Mesothelial cell of epicardium (in vitro differentiated cells): Measurements from ENCODE around the gene ADAMTS10. TPM values are rescaled to one million over a fixed set of nuclear protein-coding genes. Genes with fewer than 3 reads are reported as not detected.

ENCODE experiments used
- DNase-seq, 2 experiments: peaks; one replicate each; pipeline ENCODE4 v3.0.0; 2021; ENCODE audit warnings: low spot score in 2 of 2; ENCODE audit not compliant: unreplicated experiment in 2 of 2
- H3K27ac Mint-ChIP-seq: 2 replicates; pipeline ENCODE4 v1.8.0; 2021; ENCODE audit warnings: mixed read lengths
- H3K27me3 Mint-ChIP-seq: 2 replicates; pipeline ENCODE4 v1.8.0; 2021; ENCODE audit warnings: low read depth, mixed read lengths
- H3K36me3 Mint-ChIP-seq: 2 replicates; pipeline ENCODE4 v1.8.0; 2021; ENCODE audit warnings: mixed read lengths
- H3K4me1 Mint-ChIP-seq: 2 replicates; pipeline ENCODE4 v1.8.0; 2021; ENCODE audit warnings: mixed read lengths
- H3K4me3 Mint-ChIP-seq: 2 replicates; pipeline ENCODE4 v1.8.0; 2021; ENCODE audit warnings: mild to moderate bottlenecking, moderate library complexity, mixed read lengths
- H3K9me3 Mint-ChIP-seq: 2 replicates; pipeline ENCODE4 v1.8.0; 2021; ENCODE audit warnings: mixed read lengths
- total RNA-seq: library from RNA; stranded (reverse); gene quantifications from 3 replicates; pipeline ENCODE4 v1.2.1, GENCODE V29; 2021
- TF ChIP-seq, protein P1 (sequence below): fragments of 200-600 bp; sonication (generic); IDR thresholded peaks from one replicate; pipeline ENCODE4 v1.5.0; 2021; ENCODE audit warnings: antibody characterized with exemption; ENCODE audit not compliant: unreplicated experiment

The ADAMTS10 gene
- total RNA-seq, 1 donor from 2014 or later: 182 TPM

DNA sequence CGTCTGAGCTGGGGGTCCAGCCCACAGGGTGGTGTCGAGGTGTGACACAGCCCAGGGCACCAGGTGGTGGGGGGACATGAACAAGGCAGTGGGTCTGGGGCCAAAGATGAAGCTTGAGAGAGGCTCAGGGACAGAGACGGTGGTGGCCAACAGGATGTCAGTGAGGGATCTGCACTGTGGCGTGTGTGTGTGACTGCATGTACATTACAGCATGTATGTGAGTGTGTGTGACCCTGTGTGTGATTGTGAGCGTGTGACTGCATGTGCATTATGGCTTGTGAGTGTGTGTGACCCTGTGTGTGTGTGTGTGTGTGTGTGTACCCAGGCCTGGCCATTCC is 1.6 kb downstream of the ADAMTS10 start:
- Mint-ChIP-seq H3K36me3 (peaks cover 29% of the 10 kb centered on the region), H3K4me3 (peak overlapping the region; percentile 94), H3K27ac (peak overlapping the region; percentile 76), H3K4me1 (peaks cover 32% of the 10 kb centered on the region), H3K27me3 (no peaks in the 10 kb centered on the region), H3K9me3 (no peaks in the 10 kb centered on the region)
- no peak for DNase-seq
- TF ChIP-seq, protein P1, sequence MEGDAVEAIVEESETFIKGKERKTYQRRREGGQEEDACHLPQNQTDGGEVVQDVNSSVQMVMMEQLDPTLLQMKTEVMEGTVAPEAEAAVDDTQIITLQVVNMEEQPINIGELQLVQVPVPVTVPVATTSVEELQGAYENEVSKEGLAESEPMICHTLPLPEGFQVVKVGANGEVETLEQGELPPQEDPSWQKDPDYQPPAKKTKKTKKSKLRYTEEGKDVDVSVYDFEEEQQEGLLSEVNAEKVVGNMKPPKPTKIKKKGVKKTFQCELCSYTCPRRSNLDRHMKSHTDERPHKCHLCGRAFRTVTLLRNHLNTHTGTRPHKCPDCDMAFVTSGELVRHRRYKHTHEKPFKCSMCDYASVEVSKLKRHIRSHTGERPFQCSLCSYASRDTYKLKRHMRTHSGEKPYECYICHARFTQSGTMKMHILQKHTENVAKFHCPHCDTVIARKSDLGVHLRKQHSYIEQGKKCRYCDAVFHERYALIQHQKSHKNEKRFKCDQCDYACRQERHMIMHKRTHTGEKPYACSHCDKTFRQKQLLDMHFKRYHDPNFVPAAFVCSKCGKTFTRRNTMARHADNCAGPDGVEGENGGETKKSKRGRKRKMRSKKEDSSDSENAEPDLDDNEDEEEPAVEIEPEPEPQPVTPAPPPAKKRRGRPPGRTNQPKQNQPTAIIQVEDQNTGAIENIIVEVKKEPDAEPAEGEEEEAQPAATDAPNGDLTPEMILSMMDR: no peak

- Mint-ChIP-seq H3K27ac (peak overlapping the region; percentile 68), H3K4me1 (peaks cover 32% of the 10 kb centered on the region), H3K36me3 (peaks cover 41% of the 10 kb centered on the region), H3K27me3 (no peaks in the 10 kb centered on the region), H3K9me3 (peaks cover 4% of the 10 kb centered on the region), H3K4me3 (peak overlapping the region; percentile 22)
- TF ChIP-seq, protein P1: no peak
- no peak for DNase-seq
These were observed 3.1 kb downstream of the ADAMTS10 start for GRCh38 chr19:8607386-8607785.

GRCh38 chr19:8605514-8605913 is 5.0 kb downstream of the ADAMTS10 start:
- Mint-ChIP-seq H3K27me3 (no peaks in the 10 kb centered on the region), H3K4me3 (no peak overlapping the region), H3K27ac (no peak overlapping the region), H3K36me3 (peaks cover 52% of the 10 kb centered on the region), H3K9me3 (peaks cover 7% of the 10 kb centered on the region), H3K4me1 (peaks cover 28% of the 10 kb centered on the region)
- TF ChIP-seq, protein P1: no peak
- DNase-seq: no peak

DNA sequence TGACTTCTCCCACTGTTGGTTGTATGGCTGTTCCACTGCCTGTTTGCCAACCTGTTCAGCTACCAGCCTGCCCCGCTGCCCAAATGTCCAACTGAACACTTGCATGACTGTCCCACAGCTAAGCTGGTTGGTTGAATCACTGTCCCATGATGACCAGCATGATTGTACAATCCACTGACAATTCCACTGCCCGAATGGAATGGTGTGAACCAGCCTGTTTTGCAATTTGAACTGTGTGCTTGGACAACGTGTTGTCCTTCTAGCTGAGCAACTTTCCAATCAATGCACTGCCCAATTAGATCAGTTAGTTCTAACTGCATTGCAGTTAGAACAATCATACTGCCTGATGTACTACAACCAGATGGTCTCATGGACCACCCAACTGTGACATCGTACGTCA is 8.7 kb downstream of the ADAMTS10 start:
- TF ChIP-seq, protein P1: no peak
- Mint-ChIP-seq H3K27me3 (no peaks in the 10 kb centered on the region), H3K9me3 (peaks cover 7% of the 10 kb centered on the region), H3K27ac (no peak overlapping the region), H3K36me3 (peaks cover 60% of the 10 kb centered on the region), H3K4me3 (no peak overlapping the region), H3K4me1 (peaks cover 3% of the 10 kb centered on the region)
- no peak for DNase-seq

DNA sequence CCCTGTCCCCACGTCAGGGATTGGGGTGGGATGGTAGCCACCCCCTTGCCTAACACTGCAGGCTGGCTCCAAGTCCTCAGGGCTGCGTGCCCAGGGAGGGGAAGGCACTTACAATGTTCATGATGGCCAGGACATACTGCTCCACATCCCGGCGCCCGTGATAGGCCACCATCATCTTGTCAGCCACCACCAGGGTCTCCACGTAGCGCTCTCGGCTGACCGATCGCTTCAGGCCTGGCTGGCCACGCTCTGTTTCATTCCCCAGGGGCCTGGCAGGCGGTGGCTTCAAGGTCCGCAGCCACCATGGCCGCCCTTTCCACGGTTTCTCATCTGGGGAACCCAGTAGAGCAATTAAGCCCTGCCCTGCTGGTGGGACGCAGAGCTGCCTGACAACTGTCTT is 9.7 kb downstream of the ADAMTS10 start:
- no peak overlapping the region for H3K4me3 Mint-ChIP-seq
- DNase-seq: no peak
- TF ChIP-seq, protein P1: no peak
- no peaks in the 10 kb centered on the region for H3K27me3 Mint-ChIP-seq
- H3K9me3 Mint-ChIP-seq: peaks cover 7% of the 10 kb centered on the region
- no peak overlapping the region for H3K27ac Mint-ChIP-seq
- no peaks in the 10 kb centered on the region for H3K4me1 Mint-ChIP-seq
- H3K36me3 Mint-ChIP-seq: peaks cover 53% of the 10 kb centered on the region

- no peak overlapping the region for H3K27ac Mint-ChIP-seq
- DNase-seq: no peak
- H3K36me3 Mint-ChIP-seq: peaks cover 48% of the 10 kb centered on the region
- no peak overlapping the region for H3K4me3 Mint-ChIP-seq
- H3K27me3 Mint-ChIP-seq: no peaks in the 10 kb centered on the region
- TF ChIP-seq, protein P1: no peak
- H3K9me3 Mint-ChIP-seq: peaks cover 7% of the 10 kb centered on the region
- H3K4me1 Mint-ChIP-seq: no peaks in the 10 kb centered on the region
These were observed 10.5 kb downstream of the ADAMTS10 start for GRCh38 chr19:8600064-8600463.
